ENCODE measurements around the gene TYMP.

DNA sequence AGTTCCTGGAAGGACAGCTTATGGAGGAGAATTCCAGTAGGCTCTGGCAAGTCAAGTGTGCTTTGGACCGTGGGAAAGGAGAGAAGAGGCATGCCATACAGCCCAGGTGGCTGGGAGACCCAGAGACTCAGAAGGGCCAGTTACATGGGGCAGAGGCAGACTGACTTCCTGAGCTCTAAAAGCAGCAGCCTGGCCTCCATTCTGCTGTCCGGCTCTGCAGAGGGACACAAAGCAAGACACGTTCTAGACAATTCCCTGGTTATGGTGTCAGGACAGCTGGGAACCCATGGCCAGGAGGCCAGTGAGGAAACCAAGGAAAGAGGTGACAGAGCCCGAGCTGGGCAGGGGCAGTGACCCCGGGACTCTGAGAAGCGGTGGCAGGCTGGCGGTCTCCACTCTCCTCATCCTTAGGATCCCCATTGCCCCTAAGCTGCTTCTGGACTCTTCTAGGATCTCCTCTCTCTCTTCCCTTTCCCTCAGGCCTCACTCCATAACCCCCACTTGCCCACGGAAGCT, 45.7 kb upstream of the TYMP start:
- TF ChIP-seq, protein P1, sequence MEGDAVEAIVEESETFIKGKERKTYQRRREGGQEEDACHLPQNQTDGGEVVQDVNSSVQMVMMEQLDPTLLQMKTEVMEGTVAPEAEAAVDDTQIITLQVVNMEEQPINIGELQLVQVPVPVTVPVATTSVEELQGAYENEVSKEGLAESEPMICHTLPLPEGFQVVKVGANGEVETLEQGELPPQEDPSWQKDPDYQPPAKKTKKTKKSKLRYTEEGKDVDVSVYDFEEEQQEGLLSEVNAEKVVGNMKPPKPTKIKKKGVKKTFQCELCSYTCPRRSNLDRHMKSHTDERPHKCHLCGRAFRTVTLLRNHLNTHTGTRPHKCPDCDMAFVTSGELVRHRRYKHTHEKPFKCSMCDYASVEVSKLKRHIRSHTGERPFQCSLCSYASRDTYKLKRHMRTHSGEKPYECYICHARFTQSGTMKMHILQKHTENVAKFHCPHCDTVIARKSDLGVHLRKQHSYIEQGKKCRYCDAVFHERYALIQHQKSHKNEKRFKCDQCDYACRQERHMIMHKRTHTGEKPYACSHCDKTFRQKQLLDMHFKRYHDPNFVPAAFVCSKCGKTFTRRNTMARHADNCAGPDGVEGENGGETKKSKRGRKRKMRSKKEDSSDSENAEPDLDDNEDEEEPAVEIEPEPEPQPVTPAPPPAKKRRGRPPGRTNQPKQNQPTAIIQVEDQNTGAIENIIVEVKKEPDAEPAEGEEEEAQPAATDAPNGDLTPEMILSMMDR (IDR thresholded peaks at IDR 0.05): no peak
- no peak for TF ChIP-seq POLR2A (IDR thresholded peaks at IDR 0.05)
